WTC11 (cell line): Measurements from ENCODE around the gene PPP1R9A.

ENCODE experiments used
- ATF1 ChIP-seq: sonication (generic); formaldehyde crosslinking; IDR thresholded peaks from 2 replicates; pipeline ENCODE4 v1.8.1; 2023; ENCODE audit warnings: mild to moderate bottlenecking, moderate library complexity, missing genetic modification reagents
- CTCF ChIP-seq: fragments of 200-600 bp; IDR thresholded peaks from 2 replicates; pipeline ENCODE4 v1.8.0; 2022; ENCODE audit warnings: antibody characterized with exemption
- ESRRA ChIP-seq: sonication (generic); formaldehyde crosslinking; IDR thresholded peaks from 2 replicates; pipeline ENCODE4 v1.8.1; 2022; ENCODE audit warnings: mild to moderate bottlenecking, missing genetic modification reagents, borderline replicate concordance
- JUN ChIP-seq: sonication (generic); formaldehyde crosslinking; IDR thresholded peaks from 2 replicates; pipeline ENCODE4 v1.8.0; 2023; ENCODE audit warnings: mild to moderate bottlenecking, missing genetic modification reagents
- RELA ChIP-seq: sonication (generic); formaldehyde crosslinking; IDR thresholded peaks from 2 replicates; pipeline ENCODE4 v1.8.1; 2022; ENCODE audit warnings: missing genetic modification reagents, mild to moderate bottlenecking, borderline replicate concordance
- TEAD4 ChIP-seq: sonication (generic); formaldehyde crosslinking; IDR thresholded peaks from 2 replicates; pipeline ENCODE4 v1.8.0; 2022; ENCODE audit warnings: mild to moderate bottlenecking, missing genetic modification reagents
- ZNF317 ChIP-seq: sonication (generic); formaldehyde crosslinking; IDR thresholded peaks from 2 replicates; pipeline ENCODE4 v1.8.1; 2023; ENCODE audit warnings: low read depth, mild to moderate bottlenecking, moderate library complexity, missing genetic modification reagents, borderline replicate concordance
- ZNF396 ChIP-seq: fragments of 250-450 bp; sonication (Bioruptor Pico); IDR thresholded peaks from 2 replicates; pipeline ENCODE4 v1.8.0; 2021; ENCODE audit warnings: mild to moderate bottlenecking, moderate library complexity, borderline replicate concordance

GRCh38 chr7:95340491-95340890 lies 433.1 kb downstream of the PPP1R9A start:
- no peak for TF ChIP-seq TEAD4 (CRISPR knock-in tag)
- TF ChIP-seq RELA = no peak
- TF ChIP-seq CTCF = no peak
- no peak for TF ChIP-seq JUN (CRISPR knock-in tag)
- TF ChIP-seq ESRRA = no peak
- TF ChIP-seq ZNF396 (CRISPR knock-in tag) = no peak
- TF ChIP-seq ZNF317 = no peak
- TF ChIP-seq ATF1 (CRISPR knock-in tag) = no peak
